Muscle of leg (tissue), 11 donors: ENCODE results near the gene IL17REL. TPM values are rescaled to one million over a fixed set of nuclear protein-coding genes. Genes with fewer than 3 reads are reported as not detected.

ENCODE experiments used
- DNase-seq: peaks from one replicate; pipeline ENCODE4 v3.0.0; 2013
- H3K27ac ChIP-seq: one replicate; pipeline ENCODE4 v1.5.1; 2013; ENCODE audit warnings: mild to moderate bottlenecking, low read length, control low read depth
- H3K27me3 ChIP-seq: one replicate; pipeline ENCODE4 v1.6.1; 2013; ENCODE audit warnings: low read length; ENCODE audit not compliant: control insufficient read depth, insufficient read depth
- H3K36me3 ChIP-seq: one replicate; pipeline ENCODE4 v1.6.1; 2013; ENCODE audit warnings: low read length; ENCODE audit not compliant: control insufficient read depth, insufficient read depth
- H3K4me1 ChIP-seq: one replicate; pipeline ENCODE4 v1.6.1; 2013; ENCODE audit warnings: low read length; ENCODE audit not compliant: control insufficient read depth, insufficient read depth
- H3K4me3 ChIP-seq: one replicate; pipeline ENCODE4 v1.5.1; 2013; ENCODE audit warnings: low read length, control low read depth
- H3K9me3 ChIP-seq: replicated peaks from 2 replicates; pipeline ENCODE4 v1.6.1; 2013; ENCODE audit warnings: low read depth, low read length; ENCODE audit not compliant: control insufficient read depth
- WGBS: methylation state at CpG from one replicate; pipeline ENCODE4 v1.1.5; 2013; ENCODE audit warnings: missing lambda C conversion rate; ENCODE audit not compliant: insufficient coverage; 5-methylcytosine and 5-hydroxymethylcytosine counted together
- polyA plus RNA-seq, 8 donors: library from polyadenylated mRNA; unstranded; fragments of 120-200 nt; gene quantifications; one replicate each; pipeline versions ENCODE4 v1.2.1 to v1.2.3, GENCODE V29; 2013; ENCODE audit warnings: inconsistent platforms in 1 of 8, low replicate concordance in 1 of 8; ENCODE audit not compliant: insufficient read length in 8 of 8, insufficient read depth in 1 of 8
- total RNA-seq: library from RNA; stranded (reverse); fragments of 120-200 nt; gene quantifications from one replicate; pipeline ENCODE4 v1.2.4, GENCODE V29; 2013

The IL17REL gene
- total and polyA plus RNA-seq, 9 donors: 0.05 TPM; not detected in 8

DNA sequence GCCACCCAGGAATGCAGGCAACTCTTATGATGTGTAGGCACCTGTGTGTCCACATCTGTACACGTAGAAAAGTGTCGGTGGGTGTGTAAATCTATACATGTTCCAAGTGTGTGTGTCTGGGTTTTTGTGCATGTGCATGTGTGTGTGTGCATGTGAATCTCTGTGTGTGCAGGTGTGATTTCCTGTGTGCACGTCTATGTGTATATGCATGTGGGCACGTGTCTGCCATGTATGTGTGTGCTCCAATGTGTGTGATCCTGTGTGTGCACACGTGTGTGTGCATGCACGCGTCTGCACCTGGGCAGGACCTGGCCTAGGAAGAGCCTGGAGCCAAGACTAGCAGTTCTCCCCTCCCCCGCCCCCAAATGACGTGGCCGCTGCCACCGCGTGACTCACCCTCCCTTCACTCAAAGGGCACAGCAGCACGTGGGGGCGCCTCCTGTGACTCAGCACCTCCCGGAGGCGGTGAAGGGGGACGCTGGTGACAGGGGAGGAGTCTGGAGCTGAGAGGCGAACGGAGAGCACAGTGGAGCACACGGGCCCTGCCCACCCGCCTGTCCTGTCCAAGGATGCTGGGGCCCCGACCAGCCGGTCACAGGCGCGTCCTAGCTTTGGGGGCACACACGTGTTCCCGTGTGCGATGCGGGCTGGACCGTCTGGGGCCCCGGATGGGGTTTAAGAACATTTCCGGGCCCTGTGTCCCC is 41.9 kb downstream of the IL17REL start:
- Histone ChIP-seq H3K27ac (no peak overlapping the region), H3K36me3 (peaks cover under 1% of the 10 kb centered on the region), H3K9me3 (no peaks in the 10 kb centered on the region), H3K27me3 (peaks cover 31% of the 10 kb centered on the region), H3K4me1 (peaks cover 41% of the 10 kb centered on the region), H3K4me3 (peak overlapping the region; percentile 26)
- peak; percentile 85 for DNase-seq
- 7% methylated on average over 20 of the region's 32 CpGs for WGBS

DNA sequence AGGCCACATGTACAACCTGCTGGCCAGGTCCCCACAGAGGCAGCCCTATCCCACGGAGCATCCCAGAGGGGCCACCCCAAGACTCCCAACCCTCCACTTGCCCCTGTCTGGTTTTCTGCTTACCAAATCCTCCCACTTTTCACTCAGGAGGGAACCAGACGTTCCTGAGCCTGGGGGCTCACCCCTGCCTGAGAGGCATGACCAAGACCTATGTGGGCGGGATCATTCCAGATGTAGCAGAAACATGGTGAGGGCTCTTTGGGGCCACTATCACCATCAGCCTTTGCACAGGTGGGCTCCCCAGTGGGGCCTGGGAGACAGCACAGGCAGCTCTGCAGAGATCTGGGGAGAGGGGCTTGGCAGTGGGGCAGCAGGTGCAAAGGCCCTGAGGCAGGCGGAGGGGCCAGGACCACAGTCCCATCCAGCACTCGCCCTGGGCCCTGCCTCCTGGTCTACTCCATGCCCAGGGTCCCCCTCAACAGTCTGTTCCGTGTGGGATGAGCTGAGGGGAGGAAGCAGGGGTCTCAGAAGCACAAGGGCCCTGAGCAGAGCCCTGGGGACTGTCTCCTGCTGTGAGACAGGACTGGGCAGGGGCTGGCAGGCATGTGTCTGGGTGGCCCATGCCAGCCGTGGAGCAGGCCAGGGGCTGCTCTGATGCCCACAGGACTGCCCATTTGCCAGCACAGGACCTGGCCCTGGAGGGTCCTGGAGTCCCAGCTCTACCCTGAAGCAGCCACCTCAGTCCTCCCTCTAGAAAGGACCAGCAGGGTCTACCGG is 42.6 kb downstream of the IL17REL start:
- Histone ChIP-seq H3K27me3 (peaks cover 31% of the 10 kb centered on the region), H3K4me1 (peaks cover 44% of the 10 kb centered on the region), H3K9me3 (no peaks in the 10 kb centered on the region), H3K4me3 (no peak overlapping the region), H3K36me3 (peaks cover 4% of the 10 kb centered on the region), H3K27ac (no peak overlapping the region)
- WGBS: 55% methylated on average over 7 of the region's 8 CpGs
- peak; percentile 11 for DNase-seq

DNA sequence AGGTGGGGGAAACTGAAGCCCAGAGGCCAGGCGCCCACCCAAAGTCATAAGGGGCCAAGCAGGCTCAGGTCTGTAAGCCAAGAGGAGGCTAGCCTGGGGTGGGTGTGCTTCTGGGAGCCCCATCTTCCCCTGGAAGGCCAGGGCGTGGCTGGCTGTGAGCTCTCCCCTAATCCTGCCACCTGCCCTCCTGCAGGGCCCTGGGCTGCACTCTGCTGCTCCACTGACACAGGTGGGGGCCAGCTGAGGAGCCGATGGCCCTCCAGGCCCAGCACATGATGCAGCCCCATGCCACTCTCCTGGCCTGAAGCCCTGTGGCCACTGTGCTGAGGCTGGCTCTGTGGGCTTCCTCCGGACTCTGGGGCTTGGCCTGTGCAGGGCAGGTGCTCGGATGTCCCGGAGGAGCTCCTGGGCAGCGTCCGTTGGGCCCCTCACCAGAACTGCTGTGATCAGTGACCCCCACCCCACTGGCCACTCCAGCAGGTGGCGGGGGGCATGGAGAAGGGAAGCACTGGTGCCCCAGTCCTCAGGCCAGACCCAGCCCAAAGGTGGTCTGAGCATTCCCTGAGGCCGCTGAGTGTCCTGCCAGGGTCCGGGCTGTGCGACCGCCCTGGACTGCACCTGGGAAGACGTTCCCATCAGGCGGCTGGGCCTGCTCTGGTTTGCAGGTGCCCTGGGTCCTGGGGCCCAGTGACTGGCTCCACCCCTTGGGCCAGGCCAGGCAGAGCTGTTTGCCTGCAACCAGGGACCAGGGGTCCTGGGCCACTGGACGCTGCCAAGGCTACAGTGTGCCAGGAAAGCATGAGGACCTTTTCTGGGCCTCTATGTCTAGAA is 43.5 kb downstream of the IL17REL start:
- Histone ChIP-seq H3K4me3 (no peak overlapping the region), H3K4me1 (peaks cover 49% of the 10 kb centered on the region), H3K36me3 (peaks cover 12% of the 10 kb centered on the region), H3K9me3 (no peaks in the 10 kb centered on the region), H3K27ac (no peak overlapping the region), H3K27me3 (peaks cover 31% of the 10 kb centered on the region)
- WGBS: 89% methylated on average over 13 of the region's 16 CpGs
- peak; percentile 10 for DNase-seq

- no peaks in the 10 kb centered on the region for H3K9me3 ChIP-seq
- WGBS: 87% methylated on average over 8 of the region's 11 CpGs
- no peak overlapping the region for H3K27ac ChIP-seq
- peaks cover 18% of the 10 kb centered on the region for H3K36me3 ChIP-seq
- peak; percentile 5 for DNase-seq
- no peak overlapping the region for H3K4me3 ChIP-seq
- H3K4me1 ChIP-seq: peaks cover 54% of the 10 kb centered on the region
- peaks cover 31% of the 10 kb centered on the region for H3K27me3 ChIP-seq
Measured at GRCh38 chr22:49968313-49968830, 44.2 kb downstream of the IL17REL start.

DNA sequence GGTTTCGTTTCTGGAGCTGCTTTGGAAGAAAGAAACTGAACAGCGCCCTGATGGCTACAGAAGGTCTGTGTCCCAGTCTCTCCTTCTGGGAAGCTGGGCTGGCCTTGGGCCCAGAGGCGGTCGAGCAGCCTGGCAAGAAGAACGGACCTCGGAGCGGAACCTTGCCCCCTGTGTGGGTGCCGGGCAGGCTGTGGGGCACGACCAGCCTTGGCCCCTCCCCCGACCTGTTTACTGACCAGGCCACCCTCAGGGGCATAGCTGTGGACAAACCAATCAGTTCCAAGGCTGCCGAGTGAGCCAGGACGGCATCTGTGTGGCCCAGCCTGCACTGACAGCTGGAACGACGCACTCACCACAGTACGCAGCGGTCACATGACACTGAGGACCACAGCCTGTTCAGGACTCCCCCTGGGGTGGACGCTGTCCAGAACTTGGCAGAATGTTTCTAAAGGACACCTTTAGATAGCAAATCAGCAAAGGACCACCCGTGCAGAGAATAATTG is 44.8 kb downstream of the IL17REL start:
- peak; percentile 57 for DNase-seq
- Histone ChIP-seq H3K4me1 (peaks cover 60% of the 10 kb centered on the region), H3K4me3 (no peak overlapping the region)

DNA sequence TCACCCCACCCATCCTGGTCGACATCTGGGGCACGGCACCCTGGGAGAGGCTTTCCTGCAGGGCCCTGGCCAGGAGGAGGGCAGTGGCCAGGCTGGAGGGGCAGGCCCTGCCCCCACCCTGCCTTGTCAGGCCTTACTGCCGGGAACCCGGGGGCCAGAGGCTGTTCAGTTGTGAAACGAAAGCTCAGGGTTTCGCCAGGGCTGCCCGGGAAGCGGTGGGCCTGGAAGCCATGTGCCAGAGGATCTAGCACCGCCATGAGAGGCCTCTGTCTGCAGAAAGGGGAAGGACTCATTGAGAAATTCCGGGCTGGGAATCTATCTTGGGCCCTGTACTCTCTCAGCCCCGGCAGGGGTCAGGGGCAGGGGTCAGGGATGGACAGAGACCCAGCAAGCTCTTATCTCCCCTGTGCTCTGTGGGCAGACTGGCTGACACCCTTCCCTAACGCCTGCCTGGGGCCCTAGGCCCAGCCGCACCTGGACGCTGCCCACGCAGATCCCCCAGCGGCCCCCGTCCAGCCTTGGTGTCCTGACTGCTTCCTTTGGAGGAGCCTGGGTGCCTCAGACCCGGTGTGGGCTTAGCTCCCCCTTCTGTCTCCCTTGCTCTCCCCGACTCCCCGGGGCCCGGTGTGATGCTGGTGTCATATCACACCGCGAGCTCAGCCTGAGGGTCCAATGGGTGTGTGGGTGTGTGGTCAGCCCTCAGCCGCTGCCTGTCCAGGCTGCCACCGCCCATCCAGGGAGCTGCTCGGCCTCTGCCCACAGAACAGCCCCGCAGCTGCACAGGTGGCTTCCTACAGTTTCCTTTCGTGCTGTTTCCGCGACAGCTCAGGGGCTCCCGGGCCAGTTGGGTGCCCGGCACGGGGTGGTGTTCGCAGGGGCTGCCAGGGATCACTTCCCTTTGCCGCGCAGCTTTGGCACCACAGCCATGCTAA is 45.5 kb downstream of the IL17REL start:
- WGBS: 41% methylated on average over 31 of the region's 36 CpGs
- H3K9me3 ChIP-seq: no peaks in the 10 kb centered on the region
- peaks cover 28% of the 10 kb centered on the region for H3K36me3 ChIP-seq
- H3K27ac ChIP-seq: peak overlapping the region; percentile 38
- peaks cover 66% of the 10 kb centered on the region for H3K4me1 ChIP-seq
- peaks cover 23% of the 10 kb centered on the region for H3K27me3 ChIP-seq
- DNase-seq: peak; percentile 46
- H3K4me3 ChIP-seq: no peak overlapping the region

More for the DNA sequence above, 44.8 kb downstream of the IL17REL start:
- Histone ChIP-seq H3K36me3 (peaks cover 24% of the 10 kb centered on the region), H3K27ac (peak overlapping the region; percentile 38), H3K9me3 (no peaks in the 10 kb centered on the region), H3K27me3 (peaks cover 30% of the 10 kb centered on the region)
- 40% methylated on average over 18 of the region's 18 CpGs for WGBS

GRCh38 chr22:49966041-49966773 is 46.4 kb downstream of the IL17REL start:
- peak; percentile 10 for DNase-seq
- peaks cover 14% of the 10 kb centered on the region for H3K27me3 ChIP-seq
- H3K4me3 ChIP-seq: no peak overlapping the region
- H3K9me3 ChIP-seq: no peaks in the 10 kb centered on the region
- 78% methylated on average over 9 of the region's 11 CpGs for WGBS
- peaks cover 65% of the 10 kb centered on the region for H3K4me1 ChIP-seq
- H3K27ac ChIP-seq: no peak overlapping the region
- peaks cover 28% of the 10 kb centered on the region for H3K36me3 ChIP-seq

GRCh38 chr22:49965091-49966040 is 47.2 kb downstream of the IL17REL start:
- peaks cover 28% of the 10 kb centered on the region for H3K36me3 ChIP-seq
- H3K27me3 ChIP-seq: peaks cover 7% of the 10 kb centered on the region
- peak; percentile 3 for DNase-seq
- 84% methylated on average over 17 of the region's 22 CpGs for WGBS
- peaks cover 57% of the 10 kb centered on the region for H3K4me1 ChIP-seq
- no peaks in the 10 kb centered on the region for H3K9me3 ChIP-seq
- no peak overlapping the region for H3K4me3 ChIP-seq
- no peak overlapping the region for H3K27ac ChIP-seq
